Fibroblast of lung (primary cell): ENCODE results near the gene FOXB2.

Source experiments
- EZH2 ChIP-seq: IDR thresholded peaks from 2 replicates; pipeline ENCODE4 v1.5.1; 2012; ENCODE audit warnings: low read length, control low read depth, mild to moderate bottlenecking; ENCODE audit errors: missing control alignments
- TF ChIP-seq, protein P1 (sequence below), 2 donors: IDR thresholded peaks in 1 of 2; conservative IDR thresholded peaks in 1 of 2; 1 replicate in 1 of 2; 2 replicates in 1 of 2; pipeline ENCODE4 v1.5.1; 2011 to 2012; ENCODE audit warnings: low read length in 2 of 2, control low read depth in 1 of 2, inconsistent platforms in 1 of 2, low read depth in 1 of 2, mild to moderate bottlenecking in 1 of 2

DNA sequence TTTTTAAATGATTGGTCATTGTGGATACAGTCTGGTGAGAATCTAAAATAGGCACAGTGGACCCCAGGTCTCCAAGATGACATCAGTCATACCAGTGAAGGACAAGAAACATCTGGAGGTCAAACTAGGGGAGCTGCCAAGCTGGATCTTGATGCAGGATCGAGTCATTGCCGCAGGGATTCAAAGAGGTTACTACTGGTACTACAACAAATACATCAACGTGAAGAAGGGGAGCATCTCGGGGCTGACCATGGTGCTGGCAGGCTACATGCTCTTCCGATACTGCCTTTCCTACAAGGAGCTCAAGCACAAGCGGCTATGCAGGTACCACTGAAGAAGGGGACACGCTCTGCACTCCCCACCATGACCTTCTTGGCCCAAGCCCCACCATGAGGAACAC, 20.9 kb downstream of the FOXB2 start:
- TF ChIP-seq, protein P1, sequence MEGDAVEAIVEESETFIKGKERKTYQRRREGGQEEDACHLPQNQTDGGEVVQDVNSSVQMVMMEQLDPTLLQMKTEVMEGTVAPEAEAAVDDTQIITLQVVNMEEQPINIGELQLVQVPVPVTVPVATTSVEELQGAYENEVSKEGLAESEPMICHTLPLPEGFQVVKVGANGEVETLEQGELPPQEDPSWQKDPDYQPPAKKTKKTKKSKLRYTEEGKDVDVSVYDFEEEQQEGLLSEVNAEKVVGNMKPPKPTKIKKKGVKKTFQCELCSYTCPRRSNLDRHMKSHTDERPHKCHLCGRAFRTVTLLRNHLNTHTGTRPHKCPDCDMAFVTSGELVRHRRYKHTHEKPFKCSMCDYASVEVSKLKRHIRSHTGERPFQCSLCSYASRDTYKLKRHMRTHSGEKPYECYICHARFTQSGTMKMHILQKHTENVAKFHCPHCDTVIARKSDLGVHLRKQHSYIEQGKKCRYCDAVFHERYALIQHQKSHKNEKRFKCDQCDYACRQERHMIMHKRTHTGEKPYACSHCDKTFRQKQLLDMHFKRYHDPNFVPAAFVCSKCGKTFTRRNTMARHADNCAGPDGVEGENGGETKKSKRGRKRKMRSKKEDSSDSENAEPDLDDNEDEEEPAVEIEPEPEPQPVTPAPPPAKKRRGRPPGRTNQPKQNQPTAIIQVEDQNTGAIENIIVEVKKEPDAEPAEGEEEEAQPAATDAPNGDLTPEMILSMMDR (conservative IDR thresholded peaks at IDR 0.05 in 1 of 2, IDR thresholded peaks at IDR 0.05 in 1 of 2; ENCODE audit: low read depth in 1 of 2, low read length in 2 of 2), result no peak
- TF ChIP-seq EZH2, result no peak
